Fibroblast of pulmonary artery (primary cell): ENCODE results near the gene PLPP2.
"Not testable (repeated sequence)": the region's sequence is repeated elsewhere in the genome, so short reads cannot be mapped to it uniquely, and the experiment has no call there.

Experiments
- DNase-seq: peaks from one replicate; pipeline ENCODE4 v3.0.0-alpha.2; 2010; ENCODE audit warnings: low read depth
- H3K4me3 ChIP-seq: replicated peaks from 2 replicates; pipeline ENCODE4 v1.5.1; 2011; ENCODE audit warnings: low read depth, mild to moderate bottlenecking, control low read depth, low read length, moderate library complexity
- CTCF ChIP-seq: IDR thresholded peaks from 2 replicates; pipeline ENCODE4 v1.5.1; 2011; ENCODE audit warnings: mild to moderate bottlenecking, control low read depth, low read length, inconsistent platforms; ENCODE audit errors: missing control alignments

The PLPP2 gene

DNA sequence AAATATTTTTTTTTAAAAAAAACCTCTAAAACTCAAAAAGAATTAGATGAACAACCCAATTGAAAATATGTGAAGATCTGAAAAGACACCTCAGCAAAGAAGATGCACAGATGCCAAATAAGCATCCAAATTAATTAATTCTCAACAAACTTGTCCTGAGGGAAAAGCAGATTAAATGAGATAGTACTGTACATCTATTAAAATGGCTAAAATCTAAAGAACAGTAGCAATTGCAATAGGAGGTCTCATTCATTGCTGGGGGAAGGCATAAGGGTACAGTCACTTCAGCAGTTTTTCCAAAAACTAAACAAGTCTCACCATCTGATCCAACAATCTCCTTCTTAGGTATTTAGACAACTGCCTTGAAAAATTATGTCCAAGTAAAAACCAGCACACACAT is 22.0 kb downstream of the PLPP2 start:
- DNase-seq: no peak
- H3K4me3 ChIP-seq: no peak overlapping the region
- no peak for TF ChIP-seq CTCF

GRCh38 chr19:262125-262524 is 29.1 kb downstream of the PLPP2 start:
- no peak overlapping the region for H3K4me3 ChIP-seq
- TF ChIP-seq CTCF: no peak
- no peak for DNase-seq

- DNase-seq: not testable (repeated sequence)
Measured at GRCh38 chr19:256804-257203, 34.4 kb downstream of the PLPP2 start.

GRCh38 chr19:252421-253186 is 38.6 kb downstream of the PLPP2 start:
- not testable (repeated sequence) for H3K4me3 ChIP-seq, DNase-seq

More at GRCh38 chr19:256804-257203, 34.4 kb downstream of the PLPP2 start:
- not testable (repeated sequence) for H3K4me3 ChIP-seq

DNA sequence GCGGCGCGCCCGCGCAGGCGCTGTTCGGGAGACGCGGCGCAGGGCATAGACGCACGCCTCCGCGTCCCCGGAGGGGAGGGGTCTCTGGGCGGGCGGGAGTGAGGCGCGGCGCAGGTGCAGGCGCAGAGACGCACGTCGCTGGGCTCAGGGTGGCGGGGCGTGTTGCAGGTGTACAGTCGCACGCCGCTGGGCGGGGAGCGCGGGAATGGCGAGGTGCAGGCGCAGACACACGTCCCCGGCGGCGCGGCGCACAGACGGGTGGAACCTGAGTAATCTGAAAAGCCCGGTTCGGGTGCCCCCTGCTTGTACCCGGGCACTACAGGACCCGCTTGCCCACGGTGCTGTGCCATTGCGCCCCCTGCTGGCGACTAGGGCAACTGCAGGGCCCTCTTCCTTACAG is 44.7 kb downstream of the PLPP2 start:
- TF ChIP-seq CTCF: no peak
- DNase-seq: no peak
- no peak overlapping the region for H3K4me3 ChIP-seq

DNA sequence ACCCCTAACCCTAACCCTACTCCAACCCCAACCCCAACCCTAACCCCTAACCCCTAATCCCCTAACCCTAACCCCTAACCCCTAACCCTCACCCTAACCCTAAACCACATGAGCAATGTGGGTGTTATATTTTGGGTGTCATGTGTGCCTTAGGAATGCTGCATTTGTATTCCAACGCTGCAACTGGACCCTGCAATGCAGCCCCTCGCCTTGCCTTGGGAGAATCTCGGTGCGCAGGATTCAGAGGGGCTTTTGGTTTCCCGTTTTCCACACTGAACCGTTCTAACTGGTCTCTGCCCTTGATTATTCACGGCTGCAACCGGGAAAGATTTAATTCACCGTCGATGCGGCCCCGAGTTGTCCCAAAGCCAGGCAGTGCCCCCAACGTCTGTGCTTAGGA is 45.3 kb downstream of the PLPP2 start:
- not testable (repeated sequence) for DNase-seq
- H3K4me3 ChIP-seq: peak overlapping the region; percentile 38

GRCh38 chr19:245457-245856 is 45.7 kb downstream of the PLPP2 start:
- no peak overlapping the region for H3K4me3 ChIP-seq
- no peak for TF ChIP-seq CTCF
- DNase-seq: no peak
